HG02571 (cell line): ENCODE measurements around the gene LRMDA.
A peak's percentile ranks its signal among the peaks of the same experiment; 100 is the strongest.

ENCODE experiments used
- ATAC-seq: cut with Tn5 transposase; IDR thresholded peaks from one replicate; pipeline ENCODE4 v1.9.1; 2021; ENCODE audit warnings: mild to moderate bottlenecking, moderate library complexity; ENCODE audit not compliant: unreplicated experiment

The LRMDA gene

GRCh38 chr10:76031769-76032699 lies 600.6 kb downstream of the LRMDA start:
- ATAC-seq, result no peak

GRCh38 chr10:76032700-76033039 lies 601.2 kb downstream of the LRMDA start:
- no peak for ATAC-seq

GRCh38 chr10:76033457-76034196 lies 602.2 kb downstream of the LRMDA start:
- ATAC-seq, result no peak

DNA sequence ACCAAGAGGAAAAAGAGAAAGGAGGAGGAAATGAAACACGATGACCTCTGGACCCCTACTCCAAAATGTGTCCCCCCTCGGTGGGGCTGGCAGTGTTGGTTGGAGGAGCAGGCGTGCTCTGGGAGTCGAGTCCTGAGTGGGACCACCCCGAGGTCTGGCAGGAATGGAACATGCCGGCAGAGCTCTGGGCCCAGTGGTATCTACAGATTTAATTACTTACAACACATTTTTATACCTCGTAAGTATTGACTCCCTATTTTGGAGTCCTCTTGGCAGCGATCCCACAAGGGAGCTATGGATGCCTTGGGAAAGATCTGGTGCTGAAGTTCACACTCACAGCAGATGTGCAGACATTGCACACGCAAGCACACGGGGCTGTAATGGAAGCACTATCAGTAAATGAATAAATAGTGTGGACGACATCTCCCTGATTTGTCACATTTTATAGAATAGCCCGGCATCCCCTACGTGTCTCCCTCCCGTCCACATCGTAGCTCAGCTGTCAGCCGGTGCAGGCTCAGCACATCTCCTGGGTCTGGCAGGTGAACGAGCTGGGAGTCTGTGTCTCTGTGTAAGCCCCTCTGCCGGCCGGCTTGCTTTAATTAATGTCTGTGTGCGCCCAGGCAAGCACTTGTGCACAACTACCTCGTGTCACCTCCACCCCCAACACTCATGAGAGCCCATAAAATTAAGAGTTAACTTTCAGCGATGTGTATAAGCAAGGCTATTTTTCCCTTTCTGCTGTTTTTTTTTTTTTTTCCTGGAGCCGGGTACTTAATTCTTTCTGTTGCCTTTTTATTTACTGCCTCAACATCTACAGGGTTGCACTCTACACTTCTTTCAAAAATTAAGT lies 603.2 kb downstream of the LRMDA start:
- no peak for ATAC-seq

DNA sequence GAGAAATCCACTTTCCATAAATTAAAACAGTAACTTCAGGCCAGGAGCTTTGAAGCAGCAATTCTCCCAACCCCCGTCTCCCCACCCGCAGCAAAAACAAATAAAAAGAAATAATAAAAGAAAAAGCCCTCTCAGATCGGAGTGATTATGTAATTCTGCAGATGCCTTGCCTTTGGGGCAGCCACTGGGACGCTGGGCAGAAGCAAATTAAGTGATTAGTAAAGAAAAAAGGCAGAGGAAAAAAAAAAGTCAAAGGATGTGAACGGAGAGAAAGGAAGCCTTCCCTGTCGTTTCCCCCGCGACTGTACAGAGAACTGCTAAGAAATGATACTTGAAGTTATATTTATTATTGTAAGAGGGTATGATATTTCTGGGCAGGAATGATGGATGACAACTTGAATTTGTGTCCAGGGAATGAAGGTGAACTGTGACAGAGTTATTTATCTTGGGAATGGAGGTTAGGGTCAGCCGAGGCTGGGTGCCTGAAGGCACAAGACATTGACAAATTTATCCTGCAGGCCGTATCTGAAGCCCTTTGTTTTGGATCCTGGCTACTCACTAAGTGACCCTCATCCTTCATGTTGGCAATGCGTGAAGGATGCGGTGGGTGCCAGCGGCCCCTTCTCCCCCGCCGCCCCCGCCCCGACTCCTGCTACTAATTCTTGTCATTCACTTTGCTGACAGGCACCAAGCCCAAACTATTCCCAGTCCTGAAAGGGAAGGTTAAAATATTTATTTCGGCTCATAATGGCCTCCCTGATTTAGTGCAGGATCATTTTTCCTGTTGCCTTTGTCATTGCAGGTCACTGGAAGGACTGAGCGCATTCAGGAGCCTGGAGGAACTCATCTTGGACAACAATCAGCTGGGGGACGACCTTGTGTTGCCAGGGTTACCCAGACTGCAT lies 604.0 kb downstream of the LRMDA start:
- no peak for ATAC-seq

GRCh38 chr10:76036111-76036940 lies 604.9 kb downstream of the LRMDA start:
- ATAC-seq, result peak; percentile 66

- ATAC-seq, result no peak
These were observed 605.5 kb downstream of the LRMDA start for GRCh38 chr10:76036962-76037361.

GRCh38 chr10:76037531-76038155 lies 606.2 kb downstream of the LRMDA start:
- no peak for ATAC-seq

DNA sequence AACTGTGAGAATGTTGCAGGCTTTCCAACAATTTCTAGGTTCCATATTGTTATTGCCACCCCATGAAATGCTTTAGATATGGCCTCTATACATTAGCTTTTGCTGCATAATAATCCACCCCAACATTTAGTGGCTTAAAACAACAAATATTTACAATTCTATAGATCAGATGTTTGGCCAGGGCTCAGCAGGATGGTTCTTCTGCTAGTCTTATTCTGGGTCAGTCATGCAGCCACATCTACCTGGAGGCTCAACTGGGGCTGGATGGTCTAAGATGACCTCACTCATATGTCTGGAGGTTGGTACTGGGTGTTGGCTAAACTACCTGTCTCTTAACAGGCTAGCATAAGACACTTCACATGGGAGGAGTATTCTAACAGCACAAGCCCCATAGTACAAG lies 607.3 kb downstream of the LRMDA start:
- ATAC-seq, result no peak

GRCh38 chr10:76040107-76040829 lies 608.8 kb downstream of the LRMDA start:
- ATAC-seq, result no peak

DNA sequence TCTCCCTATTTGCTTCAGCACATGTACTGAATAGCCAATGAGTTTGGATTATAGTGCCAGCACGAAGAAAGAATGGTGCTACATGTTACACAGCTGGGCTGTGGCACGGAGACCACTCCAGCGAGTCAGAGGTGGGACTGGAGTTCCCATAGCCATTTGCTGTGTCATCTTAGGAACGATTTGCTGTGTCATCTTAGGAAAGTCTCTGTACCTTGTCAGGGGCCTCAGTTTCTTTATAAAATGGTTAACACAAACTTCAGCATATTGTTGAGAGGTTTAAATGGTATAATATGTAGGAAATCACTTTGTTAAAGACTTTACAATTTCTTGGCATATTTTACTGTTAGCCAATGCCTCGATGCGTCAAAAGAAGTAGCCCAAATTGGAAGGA lies 609.4 kb downstream of the LRMDA start:
- no peak for ATAC-seq

GRCh38 chr10:76041551-76041950 lies 610.1 kb downstream of the LRMDA start:
- no peak for ATAC-seq

- no peak for ATAC-seq
These were observed 611.8 kb downstream of the LRMDA start for GRCh38 chr10:76043261-76043660.

GRCh38 chr10:76044751-76045150 lies 613.3 kb downstream of the LRMDA start:
- no peak for ATAC-seq

DNA sequence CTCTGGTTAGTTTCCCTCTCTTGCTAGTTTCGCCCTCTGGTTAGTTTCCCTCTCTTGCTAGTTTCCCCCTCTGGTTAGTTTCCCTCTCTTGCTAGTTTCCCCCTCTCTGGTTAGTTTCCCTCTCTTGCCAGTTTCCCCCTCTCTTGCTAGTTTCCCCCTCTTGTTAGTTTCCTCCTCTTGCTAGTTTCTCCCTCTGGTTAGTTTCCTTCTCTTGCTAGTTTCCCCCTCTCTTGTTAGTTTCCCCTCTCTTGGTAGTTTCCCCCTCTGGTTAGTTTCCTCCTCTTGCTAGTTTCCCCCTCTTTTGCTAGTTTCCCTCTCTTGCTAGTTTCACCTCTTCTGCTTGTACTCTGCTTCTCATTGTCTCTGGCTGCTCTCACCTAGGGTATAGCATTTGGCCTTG lies 613.8 kb downstream of the LRMDA start:
- ATAC-seq, result no peak

GRCh38 chr10:76047521-76047920 lies 616.1 kb downstream of the LRMDA start:
- no peak for ATAC-seq

- ATAC-seq, result no peak
These were observed 618.3 kb downstream of the LRMDA start for GRCh38 chr10:76049581-76050290.

DNA sequence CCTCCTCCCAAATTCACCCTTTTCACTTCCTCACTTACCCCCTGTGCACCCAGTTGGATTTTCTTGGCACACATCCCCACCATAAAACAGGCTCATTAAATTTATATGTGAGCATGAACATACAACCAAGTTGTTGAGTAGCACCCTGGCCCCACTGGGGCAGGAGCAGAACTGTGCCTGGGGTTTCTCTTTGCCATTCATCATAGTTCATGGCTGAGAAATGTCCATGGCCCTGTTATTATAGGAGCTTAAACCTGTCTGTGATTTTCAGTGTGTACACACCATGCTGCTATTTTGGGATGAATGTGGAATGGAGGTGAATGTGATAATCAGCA lies 618.8 kb downstream of the LRMDA start:
- no peak for ATAC-seq
